Stimulated activated CD8-positive, alpha-beta memory T cell treated with anti-CD3 and anti-CD28 coated beads, Interleukin-4, amount 100 ng/mL, for 4 hours (primary cell): ENCODE measurements around the gene RBM17.
"Not testable (repeated sequence)": the region's sequence is repeated elsewhere in the genome, so short reads cannot be mapped to it uniquely, and the experiment has no call there.

Experiments
- DNase-seq, 2 donors: peaks; one replicate each; pipeline ENCODE4 v3.0.0-alpha.2; 2020; ENCODE audit warnings: low read depth in 2 of 2, low spot score in 1 of 2

Gene RBM17

GRCh38 chr10:6079044-6079443 is 9.8 kb upstream of the RBM17 start:
- no peak for DNase-seq

GRCh38 chr10:6080417-6080973 is 8.3 kb upstream of the RBM17 start:
- DNase-seq, result no peak

GRCh38 chr10:6082496-6083395 is 6.1 kb upstream of the RBM17 start:
- DNase-seq, result no peak

- no peak for DNase-seq
These were observed 5.0 kb upstream of the RBM17 start for GRCh38 chr10:6083523-6084475.

- peak; percentile 72 to 73 for DNase-seq
These were observed 2.2 kb upstream of the RBM17 start for GRCh38 chr10:6086375-6087233.

GRCh38 chr10:6089334-6090219 is 743 bp downstream of the RBM17 start:
- no peak for DNase-seq

- no peak for DNase-seq
These were observed 2.8 kb downstream of the RBM17 start for GRCh38 chr10:6091630-6092029.

- DNase-seq, result no peak
These were observed 3.9 kb downstream of the RBM17 start for GRCh38 chr10:6092731-6093130.

- DNase-seq, result no peak
These were observed 7.2 kb downstream of the RBM17 start for GRCh38 chr10:6095810-6096570.

- no peak for DNase-seq
These were observed 8.2 kb downstream of the RBM17 start for GRCh38 chr10:6097063-6097462.

GRCh38 chr10:6098156-6098555 is 9.3 kb downstream of the RBM17 start:
- DNase-seq, result no peak

GRCh38 chr10:6100370-6100769 is 11.5 kb downstream of the RBM17 start:
- no peak for DNase-seq

GRCh38 chr10:6101181-6101580 is 12.3 kb downstream of the RBM17 start:
- no peak for DNase-seq

GRCh38 chr10:6102128-6102527 is 13.3 kb downstream of the RBM17 start:
- DNase-seq, result no peak

GRCh38 chr10:6103591-6103990 is 14.8 kb downstream of the RBM17 start:
- no peak for DNase-seq

- DNase-seq, result not testable (repeated sequence)
These were observed 18.8 kb downstream of the RBM17 start for GRCh38 chr10:6107616-6108015.

GRCh38 chr10:6108072-6108471 is 19.2 kb downstream of the RBM17 start:
- no peak for DNase-seq

- no peak for DNase-seq
These were observed 20.0 kb downstream of the RBM17 start for GRCh38 chr10:6108631-6109443.
